ENCODE data around the gene NEB.

The NEB gene

GRCh38 chr2:151551556-151551955 lies 182.7 kb downstream of the NEB start:
- no peak overlapping the region for H3K4me3 ChIP-seq (ENCODE audit: control insufficient read depth, low read depth, low read length)
- DNase-seq (ENCODE audit: low read depth), result no peak
- TF ChIP-seq CTCF (conservative IDR thresholded peaks at IDR 0.05; ENCODE audit: control insufficient read depth, insufficient read depth, low read depth, low read length), result no peak

GRCh38 chr2:151549191-151549590 lies 185.1 kb downstream of the NEB start:
- no peak overlapping the region for H3K4me3 ChIP-seq (ENCODE audit: control insufficient read depth, low read depth, low read length)
- TF ChIP-seq CTCF (conservative IDR thresholded peaks at IDR 0.05; ENCODE audit: control insufficient read depth, insufficient read depth, low read depth, low read length), result no peak
- DNase-seq (ENCODE audit: low read depth), result no peak

GRCh38 chr2:151544449-151544848 lies 189.8 kb downstream of the NEB start:
- TF ChIP-seq CTCF (conservative IDR thresholded peaks at IDR 0.05; ENCODE audit: control insufficient read depth, insufficient read depth, low read depth, low read length), result no peak
- peak; percentile 75 for DNase-seq (ENCODE audit: low read depth)
- no peak overlapping the region for H3K4me3 ChIP-seq (ENCODE audit: control insufficient read depth, low read depth, low read length)

GRCh38 chr2:151543876-151544275 lies 190.4 kb downstream of the NEB start:
- TF ChIP-seq CTCF (conservative IDR thresholded peaks at IDR 0.05; ENCODE audit: control insufficient read depth, insufficient read depth, low read depth, low read length), result no peak
- peak; percentile 78 for DNase-seq (ENCODE audit: low read depth)
- no peak overlapping the region for H3K4me3 ChIP-seq (ENCODE audit: control insufficient read depth, low read depth, low read length)

- TF ChIP-seq CTCF (conservative IDR thresholded peaks at IDR 0.05; ENCODE audit: control insufficient read depth, insufficient read depth, low read depth, low read length), result no peak
- no peak overlapping the region for H3K4me3 ChIP-seq (ENCODE audit: control insufficient read depth, low read depth, low read length)
- DNase-seq (ENCODE audit: low read depth), result no peak
Measured at GRCh38 chr2:151534001-151534400, 200.3 kb downstream of the NEB start.

- TF ChIP-seq CTCF (conservative IDR thresholded peaks at IDR 0.05; ENCODE audit: control insufficient read depth, insufficient read depth, low read depth, low read length), result no peak
- DNase-seq (ENCODE audit: low read depth), result no peak
- no peak overlapping the region for H3K4me3 ChIP-seq (ENCODE audit: control insufficient read depth, low read depth, low read length)
Measured at GRCh38 chr2:151533127-151533526, 201.1 kb downstream of the NEB start.

GRCh38 chr2:151526572-151527090 lies 207.6 kb downstream of the NEB start:
- no peak for DNase-seq (ENCODE audit: low read depth)
- no peak overlapping the region for H3K4me3 ChIP-seq (ENCODE audit: control insufficient read depth, low read depth, low read length)
- no peak for TF ChIP-seq CTCF (conservative IDR thresholded peaks at IDR 0.05; ENCODE audit: control insufficient read depth, insufficient read depth, low read depth, low read length)
